MM.1S (cell line): ENCODE results near the gene CELF5.

Source experiments
- DNase-seq: peaks from one replicate; pipeline ENCODE4 v3.0.0-alpha.2; 2015
- H2AFZ ChIP-seq: fragments of 300-600 bp; sonication (generic); 2 replicates; pipeline ENCODE4 v1.6.0; 2016; ENCODE audit warnings: antibody characterized with exemption, low read length
- H3F3A ChIP-seq: fragments of 300-600 bp; sonication (generic); 2 replicates; pipeline ENCODE4 v1.6.1; 2016; ENCODE audit warnings: mild to moderate bottlenecking, antibody characterized with exemption, low read length, moderate library complexity, mixed read lengths; ENCODE audit not compliant: insufficient read depth
- H3K27ac ChIP-seq: fragments of 300-600 bp; sonication (generic); 2 replicates; pipeline ENCODE4 v1.5.1; 2016; ENCODE audit warnings: mild to moderate bottlenecking, low read length
- H3K27me3 ChIP-seq: fragments of 300-600 bp; sonication (generic); replicated peaks from 2 replicates; pipeline ENCODE4 v1.6.0; 2016; ENCODE audit warnings: low read length; ENCODE audit not compliant: insufficient read depth
- H3K36me3 ChIP-seq: fragments of 300-600 bp; sonication (generic); replicated peaks from 2 replicates; pipeline ENCODE4 v1.6.1; 2016; ENCODE audit warnings: mild to moderate bottlenecking, low read length, mixed read lengths; ENCODE audit not compliant: insufficient read depth
- H3K4me1 ChIP-seq: fragments of 300-600 bp; sonication (generic); 2 replicates; pipeline ENCODE4 v1.6.1; 2016; ENCODE audit warnings: low read length, mixed read lengths
- H3K4me2 ChIP-seq: fragments of 300-600 bp; sonication (generic); 2 replicates; pipeline ENCODE4 v1.6.0; 2016; ENCODE audit warnings: low read depth, low read length
- H3K4me3 ChIP-seq: fragments of 300-600 bp; sonication (generic); 2 replicates; pipeline ENCODE4 v1.5.1; 2016; ENCODE audit warnings: low read length, mixed read lengths
- H3K79me2 ChIP-seq: fragments of 300-600 bp; sonication (generic); 2 replicates; pipeline ENCODE4 v1.6.1; 2016; ENCODE audit warnings: mixed run types, low read length, mixed read lengths
- H3K9ac ChIP-seq: fragments of 300-600 bp; sonication (generic); 2 replicates; pipeline ENCODE4 v1.6.1; 2016; ENCODE audit warnings: low read length, mixed read lengths
- H3K9me2 ChIP-seq: fragments of 300-600 bp; sonication (generic); replicated peaks from 2 replicates; pipeline ENCODE4 v1.6.1; 2016; ENCODE audit warnings: mild to moderate bottlenecking, low read length, mixed read lengths; ENCODE audit not compliant: insufficient read depth
- H3K9me3 ChIP-seq: fragments of 300-600 bp; sonication (generic); replicated peaks from 2 replicates; pipeline ENCODE4 v1.6.1; 2016; ENCODE audit warnings: mild to moderate bottlenecking, low read length, mixed read lengths; ENCODE audit not compliant: insufficient read depth
- H4K20me1 ChIP-seq: fragments of 300-600 bp; sonication (generic); 2 replicates; pipeline ENCODE4 v1.6.1; 2016; ENCODE audit warnings: mild to moderate bottlenecking, low read length, moderate library complexity, mixed read lengths; ENCODE audit not compliant: insufficient read depth
- CTCF ChIP-seq: fragments of 300-600 bp; sonication (generic); IDR thresholded peaks from 2 replicates; pipeline ENCODE4 v1.5.1; 2016; ENCODE audit warnings: antibody characterized with exemption, low read length, mixed read lengths
- EZH2 ChIP-seq: fragments of 300-600 bp; sonication (generic); optimal IDR thresholded peaks from 2 replicates; pipeline ENCODE3; 2017; ENCODE audit warnings: low read depth, mild to moderate bottlenecking, antibody characterized with exemption, low read length, mixed read lengths
- EZH2phosphoT487 ChIP-seq: fragments of 300-600 bp; sonication (generic); IDR thresholded peaks from 2 replicates; pipeline ENCODE4 v1.6.1; 2018; ENCODE audit warnings: antibody characterized with exemption, low read length

Gene CELF5

GRCh38 chr19:3196933-3197205 is 27.6 kb upstream of the CELF5 start:
- H3K4me2 ChIP-seq: no peak overlapping the region
- no peaks in the 10 kb centered on the region for H3K4me1 ChIP-seq
- no peaks in the 10 kb centered on the region for H3F3A ChIP-seq
- no peak overlapping the region for H3K27ac ChIP-seq
- peaks cover 16% of the 10 kb centered on the region for H3K79me2 ChIP-seq
- no peaks in the 10 kb centered on the region for H3K9me3 ChIP-seq
- H3K4me3 ChIP-seq: no peak overlapping the region
- H3K36me3 ChIP-seq: no peaks in the 10 kb centered on the region; the same call in 1 of the 2 replicates
- no peaks in the 10 kb centered on the region for H3K9me2 ChIP-seq
- TF ChIP-seq EZH2 (no peak), CTCF (no peak), EZH2phosphoT487 (no peak)
- H2AFZ ChIP-seq: no peak overlapping the region
- no peak overlapping the region for H3K9ac ChIP-seq
- H4K20me1 ChIP-seq: 0 out of 2 replicates have a peak, but pooled peaks cover 4% of the 10 kb centered on the region
- no peaks in the 10 kb centered on the region for H3K27me3 ChIP-seq
- no peak for DNase-seq

- no peak overlapping the region for H3K9ac ChIP-seq
Measured at GRCh38 chr19:3198901-3199700, 25.4 kb upstream of the CELF5 start.

GRCh38 chr19:3201072-3201700 is 23.3 kb upstream of the CELF5 start:
- no peaks in the 10 kb centered on the region for H3K9me3 ChIP-seq
- no peak overlapping the region for H2AFZ ChIP-seq
- no peak for DNase-seq
- no peak for TF ChIP-seq EZH2phosphoT487
- no peaks in the 10 kb centered on the region for H4K20me1 ChIP-seq
- H3K4me1 ChIP-seq: no peaks in the 10 kb centered on the region
- no peaks in the 10 kb centered on the region for H3K27me3 ChIP-seq
- H3K9me2 ChIP-seq: no peaks in the 10 kb centered on the region
- H3K79me2 ChIP-seq: no peaks in the 10 kb centered on the region
- no peak overlapping the region for H3K27ac ChIP-seq
- no peak overlapping the region for H3K9ac ChIP-seq
- H3F3A ChIP-seq: no peaks in the 10 kb centered on the region
- H3K4me3 ChIP-seq: no peak overlapping the region
- H3K4me2 ChIP-seq: no peak overlapping the region
- no peaks in the 10 kb centered on the region for H3K36me3 ChIP-seq

More at GRCh38 chr19:3198901-3199700, 25.4 kb upstream of the CELF5 start:
- Histone ChIP-seq H3K4me3 (no peak overlapping the region), H3K36me3 (no peaks in the 10 kb centered on the region; the same call in 1 of the 2 replicates), H3K9me3 (no peaks in the 10 kb centered on the region), H3K79me2 (no peaks in the 10 kb centered on the region), H3K9me2 (no peaks in the 10 kb centered on the region), H4K20me1 (0 out of 2 replicates have a peak, but pooled peaks cover 4% of the 10 kb centered on the region), H3K4me1 (no peaks in the 10 kb centered on the region), H3K27me3 (no peaks in the 10 kb centered on the region), H2AFZ (no peak overlapping the region), H3K4me2 (no peak overlapping the region), H3F3A (no peaks in the 10 kb centered on the region), H3K27ac (no peak overlapping the region)
- DNase-seq: no peak
- no peak for TF ChIP-seq EZH2phosphoT487
- no peak for TF ChIP-seq CTCF
- TF ChIP-seq EZH2: no peak

GRCh38 chr19:3201911-3202310 is 22.6 kb upstream of the CELF5 start:
- Histone ChIP-seq H3K36me3 (no peaks in the 10 kb centered on the region), H3K79me2 (no peaks in the 10 kb centered on the region), H3K27me3 (no peaks in the 10 kb centered on the region), H3K4me3 (no peak overlapping the region), H3K4me1 (no peaks in the 10 kb centered on the region), H3K9ac (no peak overlapping the region), H3K4me2 (no peak overlapping the region), H3K27ac (no peak overlapping the region), H3F3A (no peaks in the 10 kb centered on the region), H4K20me1 (no peaks in the 10 kb centered on the region), H3K9me3 (no peaks in the 10 kb centered on the region), H3K9me2 (no peaks in the 10 kb centered on the region), H2AFZ (no peak overlapping the region)
- no peak for DNase-seq
- TF ChIP-seq CTCF: no peak
- no peak for TF ChIP-seq EZH2phosphoT487
- TF ChIP-seq EZH2: no peak
